Heart left ventricle (tissue), 13 donors: ENCODE measurements around the gene DYNLL1.

Experiments used
- POLR2A ChIP-seq, 2 donors: fragments of 450-650 bp; IDR thresholded peaks; one replicate each; pipeline ENCODE4 v1.6.1; 2017; ENCODE audit warnings: antibody characterized with exemption in 2 of 2, mild to moderate bottlenecking in 2 of 2, moderate library complexity in 2 of 2
- TF ChIP-seq, protein P1 (sequence below), 12 donors: fragments of 200-600 bp; sonication (generic) in 4 of 12; IDR thresholded peaks; one replicate each; pipeline versions ENCODE4 v1.5.0 to v1.8.0; 2018 to 2022; ENCODE audit warnings: antibody characterized with exemption in 12 of 12, mild to moderate bottlenecking in 5 of 12
- donor health status: ischemic (EF 13 %, LVEDD 7.1; RV severe dilation, severe dysfunction).
- donor health status: DM: no; HTN: yes; CAD: no.
- donor health status: DM: no; HTN: no; CAD: no.
- donor health status: ischemic (EF 25% LVEDD 6.9; RV normal size, moderate dysfunction).
- donor health status: ischemic (EF 25% LVEDD 5.7; RV mildly dilated, moderate dysfunction).
- donor health status: ischemic (EF 35%, LVEDD 5.7; RV mildly dilated, moderate dysfunction).
- donor health status: nonischemic (EF 11% LVEDD 7.7; RV severe dilation, severe dysfunction).
- donor health status: DM: yes; HTN: yes; CAD: no.
- donor health status: PGD.
- donor health status: ischemic (EF 29% LVEDD 5.4; RV normal size, mild dysfunction).
- donor health status: nonischemic (EF 23%, LVEDD 6.1; RV moderate dilation, normal function).

DNA sequence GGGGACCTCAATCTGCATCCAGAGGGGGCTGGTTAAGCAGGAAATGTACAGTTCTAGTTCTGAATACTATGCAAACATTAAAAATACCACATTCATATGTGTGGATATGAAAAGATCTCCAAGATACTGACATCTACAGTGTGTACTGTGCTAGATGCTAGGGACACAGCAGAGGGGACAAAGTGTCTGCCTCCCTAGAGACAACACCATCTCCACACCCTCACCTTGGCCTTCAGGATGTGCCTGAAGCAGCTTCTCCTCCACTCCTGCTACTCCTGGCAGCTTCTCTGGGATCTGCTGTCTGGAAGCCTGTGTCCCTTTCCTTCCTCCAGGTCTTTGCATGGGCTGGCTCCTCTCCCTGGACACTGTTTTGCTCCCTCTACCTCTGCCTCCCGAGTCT is 15.7 kb upstream of the DYNLL1 start:
- TF ChIP-seq, protein P1, sequence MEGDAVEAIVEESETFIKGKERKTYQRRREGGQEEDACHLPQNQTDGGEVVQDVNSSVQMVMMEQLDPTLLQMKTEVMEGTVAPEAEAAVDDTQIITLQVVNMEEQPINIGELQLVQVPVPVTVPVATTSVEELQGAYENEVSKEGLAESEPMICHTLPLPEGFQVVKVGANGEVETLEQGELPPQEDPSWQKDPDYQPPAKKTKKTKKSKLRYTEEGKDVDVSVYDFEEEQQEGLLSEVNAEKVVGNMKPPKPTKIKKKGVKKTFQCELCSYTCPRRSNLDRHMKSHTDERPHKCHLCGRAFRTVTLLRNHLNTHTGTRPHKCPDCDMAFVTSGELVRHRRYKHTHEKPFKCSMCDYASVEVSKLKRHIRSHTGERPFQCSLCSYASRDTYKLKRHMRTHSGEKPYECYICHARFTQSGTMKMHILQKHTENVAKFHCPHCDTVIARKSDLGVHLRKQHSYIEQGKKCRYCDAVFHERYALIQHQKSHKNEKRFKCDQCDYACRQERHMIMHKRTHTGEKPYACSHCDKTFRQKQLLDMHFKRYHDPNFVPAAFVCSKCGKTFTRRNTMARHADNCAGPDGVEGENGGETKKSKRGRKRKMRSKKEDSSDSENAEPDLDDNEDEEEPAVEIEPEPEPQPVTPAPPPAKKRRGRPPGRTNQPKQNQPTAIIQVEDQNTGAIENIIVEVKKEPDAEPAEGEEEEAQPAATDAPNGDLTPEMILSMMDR (IDR thresholded peaks at IDR 0.05), result no peak
- TF ChIP-seq POLR2A (IDR thresholded peaks at IDR 0.05), result no peak
